Hematopoietic multipotent progenitor cell treated with erythropoietin and hydrocortisone succinate and interleukin-3 and kit ligand, for 4 days (in vitro differentiated cells): ENCODE measurements around the gene FAM81A.
"Not testable (repeated sequence)": the region's sequence is repeated elsewhere in the genome, so short reads cannot be mapped to it uniquely, and the experiment has no call there.

Experiments
- DNase-seq: peaks from one replicate; pipeline ENCODE4 v3.0.0-alpha.2; 2015

Gene FAM81A

DNA sequence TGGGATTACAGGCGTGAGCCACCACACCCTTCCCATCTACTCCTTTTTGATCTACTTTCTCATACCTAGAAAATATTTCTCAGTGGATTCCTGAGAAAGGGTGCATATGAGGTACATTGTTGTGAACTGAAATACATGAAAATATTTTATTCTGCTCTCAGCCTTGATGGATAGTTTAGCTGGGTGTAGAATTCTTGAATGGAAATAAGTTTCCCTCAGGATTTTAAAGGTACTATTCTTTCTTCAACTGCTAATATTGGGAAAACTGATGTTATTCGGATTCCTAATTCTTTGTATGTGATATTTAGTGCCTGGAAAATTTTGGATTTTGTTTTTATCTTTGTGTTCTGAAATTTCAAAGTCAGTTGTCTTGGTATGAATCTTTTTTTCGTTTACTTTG lies 9.1 kb upstream of the FAM81A start:
- DNase-seq, result not testable (repeated sequence)

DNA sequence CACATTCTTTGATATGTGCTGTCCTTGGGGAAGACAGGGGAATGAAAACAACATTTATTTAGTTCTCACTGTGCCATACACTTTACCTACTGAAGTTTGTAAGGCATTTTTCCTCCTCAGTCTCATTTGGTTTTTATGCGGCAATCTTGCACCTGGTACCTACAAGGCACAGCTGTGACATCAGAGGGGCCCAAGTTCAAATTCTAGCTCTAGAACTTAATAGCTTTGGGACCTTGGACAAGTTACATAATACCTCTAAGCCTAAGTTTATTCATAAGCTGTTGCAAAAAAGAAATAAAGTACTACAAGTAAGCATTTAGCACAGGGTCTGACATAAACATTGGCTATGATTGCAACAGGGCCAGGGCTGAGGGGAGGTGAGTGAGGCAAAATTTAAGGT lies 5.6 kb upstream of the FAM81A start:
- no peak for DNase-seq

DNA sequence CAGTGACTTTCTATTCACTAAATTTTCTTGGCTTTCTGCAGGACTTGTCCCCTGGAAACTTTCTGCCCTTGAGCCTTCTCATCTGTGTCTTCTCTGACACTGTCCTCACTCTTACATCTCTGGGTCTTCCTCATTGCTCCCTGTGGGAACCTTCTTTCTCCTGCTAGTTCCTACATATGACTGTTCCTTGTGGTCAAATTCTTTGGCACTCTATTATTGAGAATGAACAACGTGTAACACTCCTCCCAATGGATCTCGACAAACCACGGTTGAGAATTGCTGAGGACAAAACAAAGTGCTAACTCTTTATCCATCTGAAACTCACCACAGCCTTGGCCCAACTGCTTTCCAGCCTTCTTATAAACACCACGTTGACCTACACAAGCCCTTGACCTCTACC lies 3.5 kb upstream of the FAM81A start:
- DNase-seq, result no peak

DNA sequence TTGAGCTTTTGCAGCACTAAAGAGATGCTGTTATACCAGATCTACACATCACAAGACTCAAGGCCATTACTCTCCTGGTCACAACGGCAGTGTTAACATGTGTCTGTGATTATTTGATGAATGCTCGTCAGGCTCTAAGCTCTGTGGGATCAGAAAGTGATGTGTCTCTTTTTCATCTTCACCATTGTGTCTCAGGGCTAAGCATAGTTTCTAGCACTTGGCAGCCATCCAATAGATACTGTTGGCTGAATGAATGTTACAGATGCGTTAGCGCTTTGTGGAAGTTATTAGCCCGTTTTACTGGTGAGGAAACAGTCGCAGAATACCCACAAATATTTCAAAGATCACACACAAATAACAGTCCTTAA lies 1.2 kb upstream of the FAM81A start:
- peak; percentile 25 for DNase-seq

DNA sequence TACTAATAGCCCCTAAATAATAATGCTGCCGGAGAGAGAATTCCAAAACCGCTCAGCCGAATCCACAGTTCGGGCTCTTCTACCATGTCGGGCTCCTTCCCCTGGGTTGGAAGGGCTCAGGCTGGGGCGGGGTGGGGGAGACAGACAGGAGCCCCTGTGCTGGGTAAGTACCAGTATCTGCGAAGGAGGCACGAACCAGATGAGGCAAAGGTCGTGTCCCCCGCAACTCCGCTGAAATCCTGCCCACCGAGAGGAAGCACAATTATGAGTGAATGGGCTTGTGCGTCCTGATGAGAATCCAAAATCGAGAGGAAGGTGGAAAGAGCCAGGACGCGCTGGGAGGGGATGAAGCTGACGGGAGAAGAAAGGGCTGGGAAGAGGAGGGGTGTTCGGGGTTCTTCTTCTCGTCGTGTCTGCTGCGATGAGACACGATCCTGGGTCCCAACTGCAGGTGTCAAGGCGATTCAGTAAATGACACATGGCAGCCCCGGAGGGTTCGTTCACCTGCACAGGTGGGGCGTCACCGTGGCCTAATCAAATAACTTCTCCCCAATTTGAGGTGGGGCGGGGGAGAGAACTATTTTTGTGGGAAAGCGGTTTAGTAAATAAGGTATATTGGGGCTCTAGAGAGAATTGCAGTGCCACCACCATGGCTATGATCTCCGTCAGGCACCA lies 707 bp upstream of the FAM81A start:
- DNase-seq, result no peak

DNA sequence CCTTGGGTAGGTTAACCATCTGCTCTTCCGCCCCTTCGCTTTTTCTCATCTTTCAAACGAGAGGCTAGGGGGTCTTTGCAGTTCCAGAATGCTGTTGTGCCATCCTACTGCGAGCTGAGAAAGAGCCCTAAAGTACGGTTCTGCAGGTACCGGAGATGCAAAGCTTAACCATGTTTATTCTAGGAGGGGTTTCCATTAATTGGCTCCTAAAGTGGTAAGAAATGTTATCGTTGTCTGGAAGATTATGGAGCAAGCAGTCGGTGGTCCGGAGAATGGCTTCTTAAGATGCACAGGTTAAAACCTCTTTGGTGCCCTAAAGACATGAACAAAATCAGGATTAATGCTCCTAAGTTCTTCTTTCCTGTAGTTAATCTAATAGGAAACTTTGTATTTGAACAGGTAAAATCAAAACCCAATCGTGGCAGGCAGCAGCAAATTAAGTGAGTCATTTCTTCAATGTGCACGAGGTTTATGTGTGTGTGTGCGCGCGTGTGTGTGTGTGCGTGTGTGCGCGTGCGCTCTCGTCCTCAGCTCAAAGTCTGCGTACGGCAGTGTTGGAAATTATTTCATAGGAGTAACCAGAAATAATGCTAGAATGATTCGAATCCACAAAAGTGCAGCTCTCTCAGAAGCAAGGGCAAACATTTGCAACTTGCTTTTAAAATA lies 772 bp downstream of the FAM81A start:
- no peak for DNase-seq

DNA sequence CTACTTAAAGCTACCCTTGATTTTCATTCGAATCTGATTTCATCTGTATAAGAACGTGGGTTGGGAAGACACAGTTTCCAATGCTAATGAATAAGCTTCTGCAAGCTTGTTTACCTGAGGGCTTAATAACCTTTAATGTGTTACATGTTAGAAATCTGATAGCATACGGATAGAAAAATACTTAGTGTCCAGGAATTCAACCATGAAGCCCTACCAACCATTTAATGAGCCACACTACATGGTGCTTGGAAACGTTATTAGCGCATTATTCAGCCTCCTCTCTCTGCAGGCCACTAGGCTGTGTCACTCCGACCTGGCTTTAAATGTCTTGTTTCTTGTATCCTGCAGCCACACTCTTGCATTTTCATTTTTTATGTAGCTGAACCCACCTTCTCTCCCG lies 1.6 kb downstream of the FAM81A start:
- DNase-seq, result no peak

DNA sequence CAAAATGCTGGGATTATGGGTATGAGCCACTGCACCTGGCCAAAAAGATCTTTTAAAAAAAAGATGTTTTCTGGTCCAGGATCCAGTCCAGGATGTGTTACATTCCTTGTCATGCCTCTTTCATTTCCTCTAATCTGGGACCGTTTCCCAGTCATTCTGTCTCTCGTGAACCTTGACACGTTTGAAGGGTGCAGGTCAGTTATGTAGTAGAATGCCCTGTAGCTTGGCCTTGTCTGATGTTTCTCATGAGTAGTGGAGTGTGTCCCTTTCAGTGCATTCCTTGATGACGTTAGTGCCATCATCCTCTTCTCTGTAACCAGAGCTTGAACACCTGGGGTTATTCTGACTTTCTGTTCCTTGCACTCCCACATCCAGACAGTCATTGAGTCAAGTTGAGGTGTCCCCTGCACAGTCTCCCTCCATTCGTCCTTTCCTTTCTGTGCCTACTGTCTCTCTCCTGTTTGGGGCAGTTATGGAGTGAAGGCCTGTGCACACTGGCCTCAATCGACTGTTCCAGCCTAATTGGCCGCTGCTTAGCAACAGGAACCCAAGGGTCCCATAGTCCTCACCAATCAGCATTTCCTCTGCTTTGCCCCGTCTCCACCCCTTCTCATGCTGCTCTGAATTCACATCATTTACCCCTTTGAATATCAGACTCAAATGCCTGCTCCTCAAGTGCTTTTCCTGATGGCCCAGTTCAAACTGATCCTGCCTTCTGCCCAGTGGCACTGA lies 5.5 kb downstream of the FAM81A start:
- DNase-seq, result no peak

DNA sequence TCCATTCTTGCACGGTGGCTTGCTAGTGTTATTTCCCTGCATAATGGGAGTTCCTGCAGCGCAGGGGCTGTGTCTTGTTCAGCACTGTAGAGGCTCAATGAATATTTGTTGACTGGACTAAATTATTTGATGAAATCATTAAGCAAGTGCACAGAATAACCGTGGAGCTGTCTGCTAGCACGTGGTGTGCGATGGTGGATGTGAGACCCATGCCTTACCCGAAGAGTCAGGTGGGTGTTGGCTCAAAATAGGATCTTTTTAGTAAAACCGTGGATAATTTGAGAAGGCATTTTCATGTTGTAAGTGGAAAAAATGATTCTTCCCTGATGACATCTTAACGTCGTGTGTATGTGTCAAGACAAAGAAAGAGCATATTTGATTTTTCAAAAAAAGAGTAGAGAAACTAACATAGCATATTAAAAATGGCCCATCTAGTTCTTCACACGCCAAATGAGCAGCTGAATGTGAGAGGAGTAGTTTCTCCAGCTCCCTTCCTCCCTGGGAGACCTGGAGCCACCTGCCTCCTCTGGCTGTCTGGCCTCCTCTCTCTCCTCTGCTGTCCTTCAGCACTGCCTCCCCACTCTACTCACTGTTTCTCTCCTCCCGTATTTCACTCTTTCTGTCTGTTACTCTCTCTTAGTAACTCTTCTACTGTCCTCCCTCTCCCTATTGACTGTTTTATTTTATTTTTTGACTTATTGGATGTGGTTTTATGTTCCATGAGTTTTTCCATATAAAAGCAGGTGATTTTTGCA lies 6.3 kb downstream of the FAM81A start:
- DNase-seq, result no peak

DNA sequence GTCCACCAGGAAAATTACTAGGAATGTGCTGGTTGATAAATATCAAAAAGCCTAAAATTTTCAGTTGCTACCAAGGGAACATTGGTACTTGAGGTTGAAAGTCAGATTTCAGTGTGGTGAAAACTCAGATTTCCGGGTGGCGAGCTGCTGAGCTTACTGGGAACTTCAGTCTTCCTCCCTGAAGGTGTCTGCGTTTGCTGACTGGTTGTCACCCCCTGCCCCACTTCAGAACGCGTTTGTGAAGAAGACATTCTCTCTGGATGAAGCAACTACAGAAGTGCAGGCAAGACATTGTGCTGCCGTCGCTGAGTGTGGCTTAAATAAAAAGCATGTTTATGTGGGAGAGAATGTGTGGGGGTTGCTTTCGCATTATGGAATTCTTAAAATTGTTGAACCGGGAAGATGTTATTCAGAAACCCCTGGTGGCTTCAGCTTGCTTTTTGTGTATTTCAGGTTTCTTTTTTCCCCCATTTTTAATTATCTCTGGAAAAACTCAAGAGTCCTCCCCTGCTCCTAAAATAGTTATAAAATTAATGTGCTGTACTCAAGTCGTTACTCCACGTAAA lies 7.1 kb downstream of the FAM81A start:
- no peak for DNase-seq

DNA sequence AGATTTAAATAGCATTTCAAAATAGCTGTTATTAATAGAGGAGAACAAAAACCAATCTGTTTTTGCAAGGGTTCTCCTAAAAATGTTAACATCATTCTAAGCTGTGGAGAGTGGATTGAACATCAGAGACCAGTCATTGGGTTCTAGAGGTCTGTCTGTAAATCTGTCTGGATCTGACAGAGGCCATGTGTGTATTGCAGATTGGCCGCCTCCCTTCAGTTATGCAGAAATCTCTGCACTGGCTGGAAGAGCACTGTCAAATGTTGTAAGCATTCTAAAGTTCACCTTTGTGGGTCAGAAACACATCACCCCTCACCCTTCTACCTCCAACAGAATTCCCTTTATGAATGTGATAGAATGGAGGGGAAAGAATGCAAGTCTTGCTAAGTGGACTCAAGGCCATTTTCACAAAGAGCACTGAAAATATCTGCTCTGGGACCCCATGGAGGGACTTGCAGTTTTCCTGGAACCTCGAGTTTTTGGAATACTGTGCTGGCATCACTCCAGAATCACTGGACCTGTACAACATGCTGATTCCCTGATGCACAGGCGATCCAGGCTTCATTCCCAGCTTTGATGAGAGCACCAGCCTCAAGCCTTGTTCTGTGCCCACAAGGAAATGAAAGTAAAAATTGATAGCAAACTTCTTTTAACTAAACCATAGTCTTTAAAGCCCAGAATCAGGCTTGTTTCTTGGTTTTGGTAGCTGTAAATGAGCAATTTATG lies 8.4 kb downstream of the FAM81A start:
- DNase-seq, result no peak

DNA sequence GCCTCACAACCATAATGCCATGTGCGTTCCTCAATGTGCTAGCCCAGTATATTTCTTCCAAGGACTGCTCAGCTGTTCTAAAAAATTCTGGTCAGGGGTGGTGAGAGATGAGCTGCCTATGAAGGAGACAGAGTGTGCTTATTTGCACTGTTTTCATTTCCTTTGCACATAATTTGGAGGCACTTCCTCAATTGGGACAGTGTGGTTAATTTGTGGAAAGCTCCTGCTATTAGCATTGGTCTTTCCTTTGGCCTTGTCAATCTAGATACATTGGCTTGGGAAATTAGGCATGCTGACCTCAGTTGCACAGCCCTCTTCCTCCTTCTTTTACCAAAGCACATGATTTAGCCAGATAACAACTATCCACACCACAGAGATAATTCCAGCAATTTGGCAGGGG lies 9.4 kb downstream of the FAM81A start:
- peak; percentile 16 for DNase-seq

DNA sequence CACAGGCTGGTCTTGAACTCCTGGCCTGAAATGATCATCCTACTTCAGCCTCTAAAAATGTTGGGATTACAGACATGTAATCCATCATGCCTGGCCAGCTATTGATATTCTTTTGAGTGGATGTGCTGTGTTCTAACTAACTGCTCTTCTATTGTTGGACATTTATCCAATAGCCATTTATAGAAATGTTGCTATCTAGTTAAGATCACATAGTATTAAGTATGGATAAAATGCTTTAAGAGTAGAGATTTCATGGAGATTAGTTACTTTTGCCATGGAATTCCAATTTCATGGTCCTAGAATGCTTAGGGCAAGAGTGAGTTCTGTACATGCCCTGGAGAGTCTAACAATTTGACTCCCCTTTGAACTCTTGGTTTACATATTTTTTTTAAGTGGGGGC lies 10.9 kb downstream of the FAM81A start:
- DNase-seq, result no peak

DNA sequence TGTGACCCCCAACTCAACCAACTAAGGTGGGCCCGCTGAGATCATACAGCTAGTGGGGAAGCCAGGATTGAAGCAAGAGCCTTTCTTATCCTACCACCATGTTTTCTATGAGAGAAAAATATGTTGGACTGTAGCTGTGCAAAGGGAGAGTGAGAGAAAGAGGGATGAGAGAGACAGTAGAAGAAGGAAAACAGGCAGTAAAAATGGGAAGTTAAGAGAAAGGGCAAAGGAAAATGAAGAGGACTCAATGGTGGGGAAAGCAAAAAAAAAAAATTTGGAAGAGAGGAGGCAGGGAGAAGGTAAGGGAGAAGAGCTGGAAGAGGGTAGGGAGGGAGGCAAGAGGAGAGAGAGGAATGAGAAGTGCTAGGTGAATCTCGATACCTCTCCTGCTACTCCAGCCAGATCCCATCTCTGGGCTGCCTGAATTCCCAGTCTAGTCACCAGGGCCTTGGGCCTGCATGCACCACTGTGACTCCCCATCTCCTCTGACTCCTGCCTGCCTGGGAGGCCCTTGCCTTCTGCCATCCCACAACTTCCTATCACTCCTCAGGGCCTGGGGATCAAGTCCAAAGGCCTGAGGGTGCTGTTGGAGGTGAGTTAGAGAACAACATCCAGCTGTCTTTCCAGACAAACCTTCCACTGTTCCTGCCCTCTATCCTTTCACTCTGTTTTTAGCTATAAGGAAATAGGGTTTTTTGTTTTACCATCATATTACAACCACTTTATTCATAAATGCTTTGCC lies 15.7 kb downstream of the FAM81A start:
- DNase-seq, result no peak

DNA sequence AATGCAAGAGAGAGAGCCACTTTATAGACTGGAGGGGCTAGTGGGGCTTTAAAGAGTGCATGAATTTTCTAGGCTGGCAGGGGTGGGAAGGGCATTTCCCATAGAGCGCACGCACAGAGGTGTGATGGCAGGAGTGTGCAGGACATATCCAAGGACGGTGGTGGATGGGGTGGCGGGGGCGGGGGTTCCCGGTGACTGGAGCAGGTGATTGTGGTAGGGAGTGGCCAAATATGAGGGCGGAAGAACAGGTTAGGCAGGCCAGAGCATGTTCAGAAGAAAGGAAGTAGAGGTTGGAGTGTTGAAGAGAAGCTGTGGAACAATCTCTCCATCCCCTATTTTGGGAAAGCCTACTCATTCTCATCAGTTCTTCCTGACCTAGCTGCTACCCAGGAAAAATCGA lies 18.1 kb downstream of the FAM81A start:
- no peak for DNase-seq

DNA sequence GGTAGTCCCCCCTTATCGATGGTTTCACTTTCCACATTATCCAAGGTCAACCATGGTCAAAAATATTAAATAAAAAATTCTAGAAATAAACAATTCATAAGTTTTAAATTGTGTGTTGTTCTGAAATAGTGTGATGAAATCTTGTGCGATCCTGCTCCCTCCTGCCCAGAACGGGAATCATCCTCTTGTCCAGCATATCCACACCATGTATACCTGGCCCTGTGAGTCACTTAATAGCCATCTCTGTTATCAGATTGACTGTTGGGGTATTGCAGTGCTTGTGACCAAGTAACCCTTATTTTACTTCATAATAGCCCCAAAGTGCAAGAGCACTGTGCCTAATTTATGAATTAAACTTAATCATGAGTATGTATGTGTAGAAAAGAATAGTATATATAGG lies 19.1 kb downstream of the FAM81A start:
- no peak for DNase-seq

DNA sequence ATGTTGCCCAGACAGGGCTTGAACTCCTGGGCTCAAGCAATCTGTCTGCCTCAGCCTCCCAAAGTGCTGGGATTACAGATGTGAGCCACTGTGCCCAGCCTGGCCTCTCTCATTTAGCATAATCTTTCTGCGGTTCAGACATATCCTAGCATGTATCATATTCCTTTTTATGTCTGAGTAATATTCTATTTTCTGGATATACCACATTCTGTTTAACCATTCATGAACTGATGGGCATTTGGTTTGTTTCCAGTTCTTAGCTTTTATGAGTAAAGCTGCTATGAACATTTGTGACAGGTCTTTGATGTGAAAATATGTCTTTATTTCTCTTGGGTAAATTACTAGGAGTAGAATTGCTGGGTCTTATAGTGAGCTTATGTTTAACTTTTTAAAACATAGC lies 23.5 kb downstream of the FAM81A start:
- no peak for DNase-seq

DNA sequence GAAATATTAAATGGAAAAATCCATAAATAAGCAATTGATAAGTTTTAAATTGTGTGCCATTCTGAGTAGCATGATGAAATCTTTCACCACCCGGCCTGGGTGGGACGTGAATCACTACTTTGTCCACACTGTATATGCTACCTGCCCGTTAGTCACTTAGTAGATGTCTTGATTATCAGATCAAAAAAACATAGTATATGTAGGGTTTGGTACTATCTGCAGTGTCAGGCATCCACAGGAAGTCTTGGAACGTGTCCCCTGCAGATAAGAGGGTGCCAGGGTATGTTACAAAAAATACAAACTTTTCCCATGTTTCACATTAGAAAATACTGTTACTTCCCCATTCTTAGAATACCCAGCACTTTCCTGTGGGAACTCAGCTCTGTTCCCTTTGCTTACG lies 35.2 kb downstream of the FAM81A start:
- DNase-seq, result peak; percentile 80

DNA sequence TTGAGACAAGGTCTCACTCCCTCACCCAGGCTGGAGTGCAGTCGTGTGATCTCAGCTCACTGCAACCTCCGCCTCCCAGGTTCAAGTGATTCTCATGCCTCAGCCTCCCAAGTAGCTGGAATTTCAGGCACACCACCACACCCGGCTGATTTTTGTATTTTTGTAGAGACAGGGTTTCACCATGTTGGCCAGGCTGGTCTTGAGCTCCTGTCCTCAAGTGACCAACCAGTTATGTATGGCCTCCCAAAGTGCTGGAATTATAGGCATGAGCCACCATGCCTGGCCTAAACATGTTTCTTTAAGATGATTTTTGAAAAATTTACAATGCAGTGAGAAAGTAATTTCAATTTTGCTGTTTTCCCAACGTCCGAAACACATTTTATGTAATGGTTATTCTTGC lies 37.2 kb downstream of the FAM81A start:
- DNase-seq, result not testable (repeated sequence)

DNA sequence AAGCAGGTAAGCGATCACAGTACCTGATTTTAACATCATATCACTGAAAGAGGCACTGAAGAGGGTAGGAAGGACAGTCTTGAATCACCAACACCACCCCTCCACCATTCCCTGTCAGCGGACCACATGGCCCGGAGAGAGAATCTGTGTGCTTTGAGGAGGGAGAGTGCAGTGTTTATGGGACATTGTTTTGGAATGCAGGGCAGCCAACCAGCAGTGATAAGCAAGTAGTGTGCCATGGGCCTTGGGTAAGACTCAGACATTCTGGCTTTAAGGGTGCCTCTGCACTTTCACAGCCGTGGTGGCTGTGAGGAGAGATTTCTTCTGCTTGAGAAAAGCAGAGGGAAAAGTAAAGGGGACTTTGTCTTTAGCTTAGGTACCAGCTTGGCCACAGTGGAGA lies 46.4 kb downstream of the FAM81A start:
- DNase-seq, result no peak

DNA sequence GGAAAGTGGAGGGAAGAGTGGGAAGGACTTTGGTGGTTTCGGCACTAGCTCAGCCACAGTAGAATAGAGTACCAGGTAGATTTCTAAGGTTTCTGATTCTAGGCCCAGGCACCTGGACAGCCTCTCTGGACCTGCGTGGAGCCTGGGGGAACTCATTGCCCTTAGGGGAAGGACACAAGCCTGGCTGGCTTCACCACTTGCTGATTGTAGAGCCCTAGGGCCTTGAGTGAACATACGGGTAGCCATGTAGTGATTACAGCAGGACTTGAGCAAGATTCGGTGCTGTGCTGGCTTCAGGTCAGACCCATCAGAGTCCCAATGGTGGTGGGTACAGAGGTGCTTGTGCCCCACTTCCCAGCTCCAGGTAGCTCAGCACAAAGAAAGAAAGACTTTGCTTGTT lies 47.0 kb downstream of the FAM81A start:
- DNase-seq, result no peak

DNA sequence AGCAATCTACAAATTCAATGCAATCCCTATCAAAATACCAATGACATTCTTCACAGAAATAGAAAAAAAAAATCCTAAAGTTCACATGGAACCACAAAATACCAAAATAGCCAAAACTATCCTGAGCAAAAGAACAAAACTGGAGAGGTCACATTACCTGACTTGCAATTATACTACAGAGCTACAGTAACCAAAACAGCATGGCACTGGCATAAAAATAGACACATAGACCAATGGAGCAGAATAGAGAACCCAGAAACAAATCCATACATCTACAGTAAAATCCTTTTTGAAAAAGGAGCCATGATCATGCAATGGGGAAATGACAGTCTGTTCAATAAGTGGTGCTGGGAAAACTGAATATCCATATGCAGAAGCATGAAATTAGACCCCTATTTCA lies 51.5 kb downstream of the FAM81A start:
- not testable (repeated sequence) for DNase-seq
